ENCODE measurements around the gene RHO. TPM values are rescaled to one million over a fixed set of nuclear protein-coding genes. Genes with fewer than 3 reads are reported as not detected.

Gene RHO
- total RNA-seq, 1 experiment from 2014 or later = not detected

- Mint-ChIP-seq H3K4me1 (peaks cover 31 to 37% of the 10 kb centered on the region in 2 experiments), H3K27ac (0 out of 7 replicates have a peak overlapping the region, but pooled peaks of 1 of the 3 experiments have one; percentile 36), H3K4me3 (no peak overlapping the region), H3K27me3 (ENCODE audit: low read depth) (peaks cover 3% of the 10 kb centered on the region; the same call in 1 of the 2 replicates), H3K36me3 (ENCODE audit: insufficient read depth in 1 of 3, low read depth in 3 of 3) (no peaks in the 10 kb centered on the region), H3K9me3 (no peaks in the 10 kb centered on the region)
- Histone ChIP-seq H2AK5ac (ENCODE audit: insufficient read length, low read length) (no peak overlapping the region), H3K56ac (ENCODE audit: insufficient read length, low read depth, low read length) (no peak overlapping the region), H2AFZ (ENCODE audit: low read length) (no peak overlapping the region), H3K27ac (ENCODE audit: insufficient read length, low read depth, low read length) (no peak overlapping the region), H3K23ac (ENCODE audit: insufficient read length, low read depth, low read length) (no peak overlapping the region), H3K79me2 (ENCODE audit: insufficient read depth, low read length) (no peaks in the 10 kb centered on the region), H3K79me1 (ENCODE audit: insufficient read depth, low read depth, low read length, poor library complexity, severe bottlenecking) (no peaks in the 10 kb centered on the region), H2BK120ac (ENCODE audit: low read depth, low read length, poor library complexity, severe bottlenecking) (no peak overlapping the region), H3K23me2 (ENCODE audit: insufficient read length, low read depth, low read length, poor library complexity, severe bottlenecking) (no peaks in the 10 kb centered on the region), H2BK5ac (ENCODE audit: insufficient read length, low read length) (no peak overlapping the region), H2BK20ac (ENCODE audit: low read depth, low read length, poor library complexity, severe bottlenecking) (no peak overlapping the region), H3K9ac (ENCODE audit: extremely low read depth, insufficient read length, low read length) (no peak overlapping the region), H2BK15ac (ENCODE audit: low read depth, low read length) (no peak overlapping the region), H4K20me1 (ENCODE audit: control insufficient read depth, insufficient read depth, insufficient read length) (no peaks in the 10 kb centered on the region), H3K14ac (ENCODE audit: insufficient read depth, low read length) (no peak overlapping the region), H3T11ph (ENCODE audit: low read length) (no peak overlapping the region), H4K8ac (replicated peaks; ENCODE audit: insufficient read length, low read depth, low read length) (no peak overlapping the region), H3K4ac (ENCODE audit: low read depth, low read length) (no peak overlapping the region), H3K4me1 (ENCODE audit: insufficient read depth, low read length) (peaks cover 13% of the 10 kb centered on the region; the same call in 1 of the 2 replicates), H3K18ac (ENCODE audit: insufficient read length, low read depth, low read length) (no peak overlapping the region), H4K5ac (ENCODE audit: insufficient read length, low read depth, low read length) (no peak overlapping the region), H3K9me3 (ENCODE audit: control insufficient read depth, low read depth, low read length) (no peaks in the 10 kb centered on the region), H3K27me3 (ENCODE audit: insufficient read depth, low read length) (no peaks in the 10 kb centered on the region), H2BK12ac (ENCODE audit: insufficient read length, low read depth, low read length) (no peak overlapping the region), H3K4me2 (ENCODE audit: insufficient read depth, insufficient read length, low read length) (no peak overlapping the region), H4K91ac (ENCODE audit: insufficient read length, low read depth, low read length) (no peak overlapping the region)
- no peak for TF ChIP-seq CTCF (conservative IDR thresholded peaks at IDR 0.05)
- no CpG with 5 or more reads among the region's 12 CpGs for WGBS (ENCODE audit: extremely low coverage, insufficient read length, low lambda C conversion rate)
- no peak for DNase-seq
These were observed 2.1 kb upstream of the RHO start for GRCh38 chr3:129526121-129526900.
